HG03025 (cell line): Measurements from ENCODE around the gene CYP26A1.

Experiments
- ATAC-seq: cut with Tn5 transposase; IDR thresholded peaks from one replicate; pipeline ENCODE4 v1.9.1; 2021; ENCODE audit warnings: mild to moderate bottlenecking, moderate library complexity; ENCODE audit not compliant: unreplicated experiment, low FRiP score

CYP26A1 gene

GRCh38 chr10:93113042-93113441 lies 39.3 kb downstream of the CYP26A1 start:
- no peak for ATAC-seq

- no peak for ATAC-seq
These were observed 42.1 kb downstream of the CYP26A1 start for GRCh38 chr10:93115661-93116383.

- ATAC-seq: no peak
These were observed 47.6 kb downstream of the CYP26A1 start for GRCh38 chr10:93121311-93121710.

GRCh38 chr10:93123766-93124165 lies 50.1 kb downstream of the CYP26A1 start:
- no peak for ATAC-seq

GRCh38 chr10:93124580-93125318 lies 51.1 kb downstream of the CYP26A1 start:
- peak; percentile 55 for ATAC-seq

GRCh38 chr10:93125966-93126365 lies 52.3 kb downstream of the CYP26A1 start:
- no peak for ATAC-seq

- no peak for ATAC-seq
These were observed 52.9 kb downstream of the CYP26A1 start for GRCh38 chr10:93126483-93127052.
